ENCODE measurements around the gene KCNK3. TPM values are rescaled to one million over a fixed set of nuclear protein-coding genes. Genes with fewer than 3 reads are reported as not detected.
"Not testable (repeated sequence)": the region's sequence is repeated elsewhere in the genome, so short reads cannot be mapped to it uniquely, and the experiment has no call there.

KCNK3 gene
- total RNA-seq, 1 donor from 2014 or later: 2.7 TPM

- no peak for DNase-seq (ENCODE audit: extremely low spot score, unreplicated experiment)
- no peak for TF ChIP-seq CTCF (conservative IDR thresholded peaks at IDR 0.05)
- Mint-ChIP-seq H3K36me3 (no peaks in the 10 kb centered on the region), H3K4me3 (no peak overlapping the region), H3K9me3 (no peaks in the 10 kb centered on the region), H3K4me1 (ENCODE audit: unreplicated experiment) (peaks cover 11% of the 10 kb centered on the region), H3K27ac (peak overlapping the region; percentile 94), H3K27me3 (no peaks in the 10 kb centered on the region)
These were observed 66.3 kb downstream of the KCNK3 start for GRCh38 chr2:26758790-26759321.

GRCh38 chr2:26759845-26760244 is 67.3 kb downstream of the KCNK3 start:
- Mint-ChIP-seq H3K4me1 (ENCODE audit: unreplicated experiment) (peaks cover 14% of the 10 kb centered on the region), H3K27ac (no peak overlapping the region), H3K27me3 (no peaks in the 10 kb centered on the region), H3K36me3 (no peaks in the 10 kb centered on the region), H3K9me3 (no peaks in the 10 kb centered on the region), H3K4me3 (no peak overlapping the region)
- no peak for DNase-seq (ENCODE audit: extremely low spot score, unreplicated experiment)
- TF ChIP-seq CTCF (conservative IDR thresholded peaks at IDR 0.05): no peak

GRCh38 chr2:26760991-26761390 is 68.5 kb downstream of the KCNK3 start:
- not testable (repeated sequence) for H3K27ac Mint-ChIP-seq; H3K9me3 Mint-ChIP-seq; DNase-seq (ENCODE audit: extremely low spot score, unreplicated experiment); H3K27me3 Mint-ChIP-seq; H3K36me3 Mint-ChIP-seq
- peaks cover 25% of the 10 kb centered on the region for H3K4me1 Mint-ChIP-seq (ENCODE audit: unreplicated experiment)
- H3K4me3 Mint-ChIP-seq: peak overlapping the region; percentile 19

- H3K27ac Mint-ChIP-seq: no peak overlapping the region
- no peaks in the 10 kb centered on the region for H3K36me3 Mint-ChIP-seq
- no peak for DNase-seq (ENCODE audit: extremely low spot score, unreplicated experiment)
- H3K4me1 Mint-ChIP-seq (ENCODE audit: unreplicated experiment): peaks cover 27% of the 10 kb centered on the region
- peak overlapping the region; percentile 95 for H3K4me3 Mint-ChIP-seq
- no peaks in the 10 kb centered on the region for H3K27me3 Mint-ChIP-seq
- no peaks in the 10 kb centered on the region for H3K9me3 Mint-ChIP-seq
- TF ChIP-seq CTCF (conservative IDR thresholded peaks at IDR 0.05): no peak
These were observed 70.5 kb downstream of the KCNK3 start for GRCh38 chr2:26763019-26763418.

GRCh38 chr2:26764078-26764887 is 71.8 kb downstream of the KCNK3 start, which contains the start of gene SLC35F6:
TSS of gene SLC35F6 (plus strand) at chr2:26764284. CDS start at chr2:26764350, 66 bp downstream.
- peak within 1 kb of the TSS; percentile 71 for H3K27ac Mint-ChIP-seq
- H3K36me3 Mint-ChIP-seq: no peaks in the 10 kb centered on the region
- peak within 1 kb of the TSS; percentile 95 for H3K4me3 Mint-ChIP-seq
- H3K27me3 Mint-ChIP-seq: no peaks in the 10 kb centered on the region
- peaks cover 21% of the 10 kb centered on the region for H3K4me1 Mint-ChIP-seq (ENCODE audit: unreplicated experiment)
- DNase-seq (ENCODE audit: extremely low spot score, unreplicated experiment): peak; percentile 88
- TF ChIP-seq CTCF (conservative IDR thresholded peaks at IDR 0.05): no peak
- no peaks in the 10 kb centered on the region for H3K9me3 Mint-ChIP-seq

GRCh38 chr2:26764906-26765305 is 72.4 kb downstream of the KCNK3 start:
- no peak for TF ChIP-seq CTCF (conservative IDR thresholded peaks at IDR 0.05)

More at GRCh38 chr2:26764906-26765305, 72.4 kb downstream of the KCNK3 start:
- no peaks in the 10 kb centered on the region for H3K36me3 Mint-ChIP-seq
- no peak for DNase-seq (ENCODE audit: extremely low spot score, unreplicated experiment)
- H3K9me3 Mint-ChIP-seq: no peaks in the 10 kb centered on the region
- peaks cover 27% of the 10 kb centered on the region for H3K4me1 Mint-ChIP-seq (ENCODE audit: unreplicated experiment)
- peak overlapping the region; percentile 71 for H3K27ac Mint-ChIP-seq
- H3K4me3 Mint-ChIP-seq: peak overlapping the region; percentile 95
- no peaks in the 10 kb centered on the region for H3K27me3 Mint-ChIP-seq

All from type B pancreatic cell (in vitro differentiated cells).